Activated CD4-positive, CD25-positive, alpha-beta regulatory T cell treated with anti-CD3 and anti-CD28 coated beads, Interleukin-2, amount 50 U/mL, for 72 hours (primary cell): Measurements from ENCODE around the gene LPAR3.
A peak's percentile ranks its signal among the peaks of the same experiment; 100 is the strongest.

Experiments used
- DNase-seq: peaks from one replicate; pipeline ENCODE4 v3.0.0; 2021

The LPAR3 gene

GRCh38 chr1:84773195-84773594 lies 119.8 kb downstream of the LPAR3 start:
- no peak for DNase-seq

- peak; percentile 55 for DNase-seq
Observed at GRCh38 chr1:84772428-84772943, 120.5 kb downstream of the LPAR3 start.

- DNase-seq = no peak
Observed at GRCh38 chr1:84771895-84772294, 121.1 kb downstream of the LPAR3 start.

- DNase-seq = no peak
Observed at GRCh38 chr1:84770481-84770880, 122.5 kb downstream of the LPAR3 start.

GRCh38 chr1:84769636-84770035 lies 123.4 kb downstream of the LPAR3 start:
- no peak for DNase-seq

- DNase-seq = no peak
Observed at GRCh38 chr1:84768634-84769033, 124.4 kb downstream of the LPAR3 start.

- no peak for DNase-seq
Observed at GRCh38 chr1:84763912-84764680, 128.9 kb downstream of the LPAR3 start.

GRCh38 chr1:84762664-84763063 lies 130.3 kb downstream of the LPAR3 start:
- no peak for DNase-seq
